NCI-H460 (cell line): ENCODE measurements around the gene HPSE. TPM values are rescaled to one million over a fixed set of nuclear protein-coding genes. Genes with fewer than 3 reads are reported as not detected.

Experiments
- DNase-seq: peaks from one replicate; pipeline ENCODE4 v3.0.0-alpha.2; 2016; ENCODE audit warnings: low read depth; ENCODE audit errors: extremely low read depth
- polyA plus RNA-seq: library from polyadenylated mRNA; depleted of rRNA; stranded (reverse); fragments of >200 nt; gene quantifications from 2 replicates; pipeline ENCODE4 v1.2.3, GENCODE V29; 2014; cell fraction: nucleus; rRNA removed
- total RNA-seq: library from RNA; depleted of rRNA; stranded (reverse); fragments of >200 nt; shearing (Covaris generic); gene quantifications from 2 replicates; pipeline ENCODE4 v1.2.3, GENCODE V29; 2014; rRNA removed

The HPSE gene
- total RNA-seq, result 4.4 and 4.8 TPM in 2 replicates
- 2.4 and 8.0 TPM in 2 replicates for polyA plus RNA-seq

DNA sequence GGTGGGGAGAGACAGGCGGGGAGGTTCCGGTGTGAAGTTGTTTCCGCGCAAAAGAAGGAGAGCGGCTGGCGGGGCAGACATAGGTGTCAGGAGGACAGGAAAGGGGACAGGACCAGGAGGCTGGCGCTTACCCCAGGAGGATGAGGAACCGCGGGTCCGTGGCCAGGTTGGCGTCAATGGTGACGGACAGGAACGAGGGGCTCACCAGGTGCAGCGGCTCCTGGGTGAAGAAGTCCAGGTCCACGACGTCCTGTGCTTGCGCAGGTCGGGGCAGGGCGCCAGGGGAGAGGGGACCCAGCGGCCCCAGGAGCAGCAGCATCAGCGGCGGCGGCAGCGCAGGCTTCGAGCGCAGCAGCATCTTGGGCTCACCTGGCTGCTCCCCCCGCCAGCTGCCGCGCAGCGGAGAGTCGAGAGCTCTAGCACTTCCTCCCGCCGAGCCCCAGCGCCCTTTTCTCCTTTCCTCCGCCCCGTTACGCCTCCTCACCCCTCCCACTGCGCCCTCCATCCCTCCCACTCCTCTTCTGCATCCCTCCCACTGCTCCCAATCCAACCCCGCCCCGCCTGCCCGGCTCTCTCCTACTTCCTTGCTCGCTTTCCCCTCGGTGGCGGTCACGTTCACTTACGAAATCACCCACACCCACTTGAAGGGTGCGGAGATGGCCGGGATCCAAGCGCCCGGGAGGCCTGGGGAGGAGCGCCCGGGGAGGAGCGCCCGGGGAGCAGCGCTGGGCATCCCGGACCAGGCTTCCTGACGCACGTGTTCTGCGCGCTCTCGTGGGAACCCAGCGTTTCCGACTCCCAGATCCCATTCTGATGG is at the start of gene HPSE:
Gene HPSE (minus strand): TSS at position 424 of the 817 bp plus-strand sequence. CDS start 66 bp downstream, at position 358.
- DNase-seq, result peak; percentile 70

DNA sequence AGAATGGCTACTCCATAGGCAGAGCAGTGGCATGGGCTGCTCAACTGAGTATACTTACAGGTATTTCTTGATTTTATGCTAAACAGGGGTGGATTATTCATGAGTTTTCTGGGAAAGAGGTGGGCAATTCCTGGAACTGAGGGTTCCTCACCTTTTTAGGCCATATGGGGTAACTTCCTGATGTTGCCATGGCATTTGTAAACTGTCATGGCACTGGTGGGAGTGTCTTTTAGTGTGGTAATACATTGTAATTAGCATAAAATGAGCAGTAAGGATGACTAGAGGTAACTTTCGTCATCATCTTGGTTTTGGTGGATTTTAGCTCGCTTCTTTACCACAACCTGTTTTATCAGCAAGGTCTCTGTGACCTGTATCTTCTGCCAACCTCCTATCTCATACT is 48.2 kb upstream of the HPSE start:
- no peak for DNase-seq

DNA sequence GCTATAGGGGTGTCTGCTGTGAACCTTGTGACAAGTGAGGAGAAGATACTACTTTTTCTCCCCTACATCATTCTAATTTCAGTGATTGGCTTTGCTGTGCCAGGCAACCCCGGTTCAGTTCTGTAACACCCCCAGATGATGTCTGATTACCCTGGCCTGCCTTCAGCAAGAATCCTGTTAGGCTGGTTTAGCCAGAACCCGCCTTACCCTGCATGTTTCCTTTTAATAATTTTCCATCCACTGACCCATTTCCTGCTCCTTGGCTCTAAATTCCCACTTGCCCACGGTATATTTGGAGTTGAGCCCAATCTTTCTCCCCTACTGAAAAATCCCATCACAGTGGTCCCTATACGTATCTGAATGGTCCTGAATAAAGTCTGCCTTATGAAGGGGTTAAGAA is 46.5 kb upstream of the HPSE start:
- DNase-seq, result no peak

DNA sequence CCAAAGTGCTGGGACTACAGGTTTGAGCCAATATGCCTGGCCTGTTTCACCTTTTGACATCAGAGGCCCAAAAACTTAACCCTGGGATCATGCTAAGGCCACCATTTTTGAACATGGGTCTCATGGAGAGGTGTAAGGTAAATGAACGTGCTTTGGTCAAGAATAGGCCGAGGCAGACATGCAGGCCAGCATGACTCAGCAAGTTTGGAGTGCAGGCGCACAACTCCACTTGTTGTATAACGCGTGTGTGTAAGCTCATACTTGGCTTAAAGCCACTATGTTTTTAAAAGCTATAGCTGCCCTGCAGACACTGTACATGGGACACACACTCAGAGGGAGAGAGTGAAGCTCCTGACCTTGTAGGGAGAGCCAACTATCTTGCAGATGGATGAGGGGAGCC is 43.8 kb upstream of the HPSE start:
- DNase-seq, result no peak

DNA sequence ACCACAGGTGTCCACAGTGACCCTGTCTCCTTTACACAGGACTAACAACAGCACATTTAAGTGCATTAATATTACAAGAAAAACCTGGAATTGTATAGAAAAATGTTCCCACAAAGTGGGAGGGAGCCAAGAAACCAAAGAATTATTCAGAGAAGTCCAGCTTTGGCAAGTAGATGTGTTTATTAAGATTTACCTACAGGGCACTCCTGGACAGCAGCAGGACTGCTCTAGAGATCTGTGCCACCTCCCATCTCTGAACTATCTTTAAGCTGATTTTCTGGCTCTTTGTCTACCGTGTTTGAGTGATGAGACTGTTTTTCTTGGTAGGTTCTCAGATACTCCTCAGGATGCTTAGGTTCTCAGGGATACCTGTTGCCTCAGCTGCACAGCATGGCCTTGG is 38.3 kb upstream of the HPSE start:
- DNase-seq, result no peak

DNA sequence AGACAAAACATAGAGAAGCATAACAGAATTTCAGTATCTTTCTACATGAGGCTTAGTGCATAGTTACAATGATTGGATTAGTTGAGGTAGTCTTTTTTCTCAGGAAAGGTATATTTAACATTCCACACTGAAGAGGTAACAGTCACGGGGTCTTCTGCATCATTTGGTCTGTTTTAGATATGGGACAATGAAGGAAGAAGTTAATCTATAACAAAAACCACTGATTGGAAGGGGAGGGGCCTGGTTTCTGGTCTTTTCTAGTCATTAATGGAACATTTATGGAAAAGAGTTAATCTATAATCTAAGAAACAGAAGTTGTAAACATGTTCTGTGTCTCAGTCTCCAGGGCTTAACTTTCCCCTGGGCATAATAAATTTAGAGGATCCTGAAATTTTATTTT is 37.3 kb upstream of the HPSE start:
- no peak for DNase-seq

DNA sequence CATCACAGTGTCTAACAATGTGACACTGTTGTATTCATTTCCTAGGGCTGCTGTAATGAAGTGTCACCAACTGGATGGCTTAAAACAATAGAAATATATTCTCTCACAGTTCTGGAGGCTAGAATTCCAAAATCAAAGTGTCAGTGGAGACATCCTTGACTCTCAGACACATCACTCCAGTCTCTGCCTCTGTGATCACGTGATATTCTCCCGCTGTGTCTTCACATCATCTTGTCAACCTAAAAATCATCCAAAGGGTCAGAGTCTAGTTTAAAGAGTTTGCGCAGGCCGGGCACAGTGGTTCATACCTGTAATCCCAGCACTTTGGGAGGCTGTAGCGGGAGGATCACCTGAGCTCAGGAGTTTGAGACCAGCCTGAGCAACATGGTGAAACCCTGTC is 36.6 kb upstream of the HPSE start:
- no peak for DNase-seq

DNA sequence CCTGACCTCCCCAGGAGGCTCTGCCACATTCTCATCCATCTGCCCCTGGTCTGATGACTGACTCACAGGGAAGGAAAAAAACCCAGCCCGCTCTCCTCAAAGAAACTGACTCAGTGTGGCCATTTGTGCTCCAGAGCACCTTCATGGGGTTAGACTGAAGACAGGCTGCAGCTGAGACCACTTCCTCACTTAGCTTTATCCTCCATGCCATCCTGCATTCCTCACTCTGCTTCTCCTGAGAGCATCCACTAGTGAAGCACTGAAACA is 35.9 kb upstream of the HPSE start:
- DNase-seq, result no peak

DNA sequence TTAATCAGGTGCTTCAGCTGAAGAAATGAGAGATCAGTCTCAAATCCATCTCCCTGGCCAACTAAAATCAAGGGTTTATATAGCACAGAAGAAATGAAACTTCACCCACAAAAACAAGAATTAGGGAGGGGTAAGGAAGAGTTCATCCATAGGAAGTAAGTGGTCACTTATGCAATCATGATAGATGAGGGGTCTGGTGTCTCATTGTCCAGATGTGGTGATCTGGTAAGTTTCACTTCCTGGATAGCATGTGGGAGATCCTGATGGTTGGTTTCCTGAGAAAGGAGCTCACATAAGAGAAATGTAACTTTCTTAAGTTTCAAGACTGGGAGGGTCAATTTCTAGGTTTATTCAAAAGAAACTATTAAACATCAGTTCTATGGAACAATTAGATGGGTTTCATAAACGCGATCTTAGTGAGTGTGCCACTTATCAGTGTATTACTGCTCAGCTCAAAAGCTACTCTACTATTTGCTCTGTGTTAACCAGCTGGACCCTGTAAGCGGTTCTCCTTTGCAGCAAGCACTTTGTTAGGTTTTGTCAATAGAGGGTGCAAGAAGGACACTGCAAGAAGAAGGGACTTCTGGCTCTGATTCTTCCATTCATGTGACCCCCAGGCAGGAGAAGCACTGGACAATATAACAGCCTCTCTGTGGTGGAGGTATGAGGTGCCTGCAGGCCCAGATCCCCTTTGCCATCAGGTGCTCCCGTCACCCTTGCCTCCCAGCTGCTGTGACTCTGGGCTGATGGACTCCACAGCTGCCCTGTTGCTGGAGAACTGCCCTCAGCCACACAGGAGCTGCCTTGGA is 35.4 kb upstream of the HPSE start:
- DNase-seq, result no peak

DNA sequence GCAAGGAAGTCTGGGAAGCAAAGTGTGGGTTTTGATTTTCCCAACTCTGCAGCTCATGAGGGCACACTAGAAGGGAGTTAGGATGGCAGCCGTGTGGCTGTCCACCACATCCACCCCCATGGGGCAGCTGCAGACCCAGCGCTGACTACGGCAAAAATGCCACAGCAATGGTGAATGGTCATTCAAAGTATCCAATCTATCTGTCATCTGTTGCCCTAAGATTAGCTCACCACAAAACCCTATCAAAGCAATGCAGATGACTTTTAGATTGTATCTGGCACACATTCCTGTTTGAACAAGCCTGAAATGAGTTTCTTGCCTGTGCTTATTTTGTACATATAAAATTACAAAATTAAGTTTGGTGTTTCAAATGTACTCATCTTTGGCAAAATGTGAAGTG is 29.7 kb upstream of the HPSE start:
- DNase-seq, result no peak

DNA sequence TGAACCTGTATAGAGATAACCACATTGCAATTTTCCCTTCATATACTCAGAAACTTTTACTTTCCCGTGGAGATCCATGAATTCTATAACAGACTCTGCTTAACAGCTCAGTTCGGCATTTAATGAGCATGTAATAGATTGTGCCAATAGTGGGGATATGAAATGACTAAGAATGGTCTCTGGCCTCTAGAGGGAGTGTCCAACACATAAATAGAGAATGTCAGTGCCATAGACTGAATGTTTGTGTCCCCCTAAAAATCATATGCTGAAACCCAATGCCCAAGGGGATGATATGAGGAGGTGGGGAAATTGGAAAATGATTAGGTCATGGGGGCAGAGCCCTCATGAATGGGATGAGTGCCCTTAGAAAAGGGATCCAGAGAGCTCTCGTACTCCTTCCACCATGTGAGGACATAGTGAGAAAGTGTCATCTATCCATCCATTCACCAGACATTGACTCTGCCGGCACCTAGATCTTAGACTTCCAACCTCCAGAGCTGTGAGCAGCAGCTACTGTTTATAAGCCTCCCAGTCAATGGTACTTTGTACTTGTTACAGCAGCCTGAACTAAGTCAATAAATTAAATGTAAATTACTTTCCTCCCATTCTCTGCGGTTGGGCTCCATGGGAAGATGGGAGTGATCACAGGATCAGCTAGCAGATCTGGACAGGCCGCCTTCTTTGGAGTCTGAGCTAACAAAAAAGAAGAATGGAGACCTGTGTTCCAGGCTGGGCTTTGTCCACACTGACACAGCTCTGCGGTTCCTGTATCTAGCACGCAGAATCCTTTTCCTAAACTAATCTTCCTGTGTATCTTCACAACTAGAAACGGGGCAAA is 28.1 kb upstream of the HPSE start:
- peak; percentile 23 for DNase-seq

DNA sequence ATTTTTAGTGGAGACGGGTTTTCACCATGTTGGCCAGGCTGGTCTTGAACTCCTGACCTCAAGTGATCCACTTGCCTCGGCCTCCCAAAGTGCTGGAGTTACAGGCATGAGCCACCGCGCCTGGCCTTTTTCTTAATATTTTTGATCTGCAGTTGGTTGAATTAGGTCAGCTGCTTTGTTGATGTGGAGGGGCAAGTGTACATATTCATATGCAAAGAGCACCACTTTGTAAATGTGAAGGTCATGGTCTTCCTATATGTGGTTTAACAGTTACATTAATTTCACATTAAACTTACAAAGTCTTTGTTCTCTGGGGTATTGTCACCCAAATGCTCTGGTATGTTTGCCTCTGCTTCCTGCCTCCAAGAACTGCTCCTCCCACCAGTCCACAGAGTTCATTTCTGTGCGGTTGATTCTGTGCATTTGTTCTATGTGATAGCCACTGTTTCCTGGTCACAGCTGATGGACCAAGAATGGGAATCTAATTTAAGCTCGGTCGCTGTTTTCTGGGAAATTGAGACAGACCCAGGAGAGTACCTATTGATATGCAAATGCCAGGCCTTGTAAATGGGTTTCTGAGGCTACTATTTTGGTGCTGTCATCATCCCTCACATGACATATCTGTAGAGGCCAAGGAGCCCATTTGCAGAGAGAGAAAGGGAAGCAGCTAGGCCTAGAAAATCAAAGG is 26.9 kb upstream of the HPSE start:
- no peak for DNase-seq

DNA sequence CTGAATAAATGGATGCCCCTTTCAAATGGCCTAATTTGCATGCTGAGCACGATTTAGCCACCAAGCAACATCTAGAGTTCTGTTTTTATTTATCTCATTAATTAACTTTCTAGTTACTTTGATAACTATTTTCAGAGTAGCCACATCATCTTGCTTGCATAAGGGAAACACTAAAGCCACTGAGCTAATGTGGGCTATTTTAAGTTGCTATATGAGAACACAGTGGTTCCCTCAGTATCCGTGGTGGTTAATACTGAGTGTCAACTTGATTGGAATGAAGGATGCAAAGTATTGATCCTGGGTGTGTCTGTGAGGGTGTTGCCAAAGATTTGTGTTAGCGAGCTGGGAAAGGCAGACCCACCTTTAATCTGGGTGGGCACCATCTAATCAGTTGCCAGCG is 25.4 kb upstream of the HPSE start:
- no peak for DNase-seq

DNA sequence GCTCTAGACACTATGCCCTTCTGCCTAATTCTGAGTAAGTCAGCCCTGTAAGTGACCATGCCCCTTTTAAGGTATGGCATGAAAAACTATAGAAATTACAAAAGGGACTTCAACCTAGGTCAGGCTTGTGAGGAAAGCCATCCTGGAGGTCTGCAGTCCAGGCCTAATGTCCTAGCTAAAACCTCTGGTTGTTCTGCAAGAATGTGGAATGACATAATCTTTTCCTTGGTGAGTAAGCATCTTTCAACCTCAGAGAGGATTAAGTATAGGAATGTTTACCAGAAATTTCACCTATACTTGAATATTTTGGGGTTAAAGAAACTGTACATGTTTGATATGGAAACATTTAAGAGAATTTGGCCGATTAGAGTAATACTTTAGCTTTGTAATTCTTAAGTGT is 23.8 kb upstream of the HPSE start:
- peak; percentile 21 for DNase-seq

DNA sequence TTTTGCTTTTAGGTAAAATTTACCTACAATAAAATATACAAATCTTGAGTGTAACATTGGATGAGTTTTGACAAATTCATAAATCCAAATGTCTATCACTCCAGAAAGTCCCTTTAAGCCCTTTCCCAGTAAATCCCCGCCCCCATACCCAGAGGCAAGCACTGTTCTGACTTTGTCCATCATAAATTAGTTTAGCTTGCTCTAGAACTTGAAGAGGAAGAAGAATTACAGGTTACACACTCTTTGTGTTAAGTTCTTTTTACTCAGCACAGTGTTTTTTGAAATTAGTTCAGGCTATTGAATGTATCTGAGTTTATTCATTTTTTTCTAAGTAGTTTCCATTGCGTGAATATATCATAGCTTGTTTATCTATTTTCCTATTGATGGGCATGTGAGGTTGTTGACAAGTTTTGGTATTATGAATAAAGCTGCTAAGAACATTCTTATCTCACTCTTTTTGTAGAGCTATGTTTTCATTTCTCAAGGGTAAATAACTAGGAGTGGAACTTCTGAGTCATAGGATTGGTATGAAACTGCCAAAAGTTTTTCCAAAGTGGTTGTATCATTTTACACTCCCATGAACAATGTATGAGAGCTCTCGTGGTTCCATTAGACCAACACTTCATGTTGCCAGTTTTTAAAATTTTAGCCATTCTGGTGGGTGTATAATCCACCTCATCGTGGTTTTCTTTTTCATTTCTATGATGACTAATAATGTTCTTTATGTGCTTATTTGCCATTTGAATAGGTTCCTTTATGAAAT is 22.4 kb upstream of the HPSE start:
- peak; percentile 35 for DNase-seq

DNA sequence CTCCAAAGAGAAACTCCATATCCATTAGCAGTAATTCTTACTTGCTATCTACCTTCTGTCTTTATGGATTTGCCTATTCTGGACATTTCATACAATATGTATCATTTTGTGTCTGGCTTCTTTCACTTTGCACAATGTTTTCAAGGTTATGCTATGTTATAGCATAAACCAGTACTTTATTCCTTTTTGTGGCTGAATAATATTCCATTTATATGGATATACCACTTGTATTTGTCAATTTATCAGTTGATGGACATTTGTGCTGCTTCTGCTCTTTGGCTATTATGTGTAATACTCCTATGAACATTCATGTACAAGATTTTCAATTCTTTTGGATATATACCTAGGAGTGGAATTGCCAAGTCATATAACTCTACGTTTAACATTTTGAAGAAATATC is 18.9 kb upstream of the HPSE start:
- DNase-seq, result no peak

DNA sequence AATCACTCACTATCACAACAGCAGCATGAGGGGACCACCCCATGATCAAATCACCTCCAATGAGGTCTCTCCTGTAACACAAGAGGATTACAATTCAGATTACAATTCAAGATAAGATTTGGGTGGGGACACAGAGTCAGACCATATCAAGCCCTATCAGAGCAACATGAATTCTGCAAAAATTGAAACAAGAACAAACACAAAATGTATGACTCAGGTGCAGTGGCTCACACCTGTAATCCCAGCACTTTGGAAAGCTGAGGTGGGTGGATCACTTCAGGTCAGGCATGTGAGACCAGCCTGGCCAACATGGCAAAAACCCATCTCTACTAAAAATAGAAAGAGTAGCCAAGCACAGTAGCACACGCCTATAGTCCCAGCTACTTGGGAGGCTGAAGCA is 13.4 kb upstream of the HPSE start:
- no peak for DNase-seq

DNA sequence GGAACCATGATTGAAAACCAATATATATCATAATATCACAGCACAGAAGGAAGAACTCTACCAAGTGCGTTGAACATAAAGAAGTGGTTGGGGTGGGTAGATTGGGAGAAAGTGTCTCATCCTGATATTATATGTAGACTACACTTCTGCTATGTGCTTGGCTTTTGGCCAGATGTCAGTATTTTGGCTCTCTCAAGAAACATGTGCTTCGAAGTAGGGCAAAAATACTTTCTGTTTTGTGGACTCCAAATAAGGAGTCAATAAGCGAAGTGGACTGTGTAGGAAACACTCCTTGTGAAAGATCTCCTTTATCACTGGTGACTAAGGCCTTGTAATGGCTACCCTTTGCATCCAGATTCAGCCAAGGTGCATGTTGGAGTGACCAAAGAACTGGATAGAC is 7.8 kb upstream of the HPSE start:
- DNase-seq, result no peak

DNA sequence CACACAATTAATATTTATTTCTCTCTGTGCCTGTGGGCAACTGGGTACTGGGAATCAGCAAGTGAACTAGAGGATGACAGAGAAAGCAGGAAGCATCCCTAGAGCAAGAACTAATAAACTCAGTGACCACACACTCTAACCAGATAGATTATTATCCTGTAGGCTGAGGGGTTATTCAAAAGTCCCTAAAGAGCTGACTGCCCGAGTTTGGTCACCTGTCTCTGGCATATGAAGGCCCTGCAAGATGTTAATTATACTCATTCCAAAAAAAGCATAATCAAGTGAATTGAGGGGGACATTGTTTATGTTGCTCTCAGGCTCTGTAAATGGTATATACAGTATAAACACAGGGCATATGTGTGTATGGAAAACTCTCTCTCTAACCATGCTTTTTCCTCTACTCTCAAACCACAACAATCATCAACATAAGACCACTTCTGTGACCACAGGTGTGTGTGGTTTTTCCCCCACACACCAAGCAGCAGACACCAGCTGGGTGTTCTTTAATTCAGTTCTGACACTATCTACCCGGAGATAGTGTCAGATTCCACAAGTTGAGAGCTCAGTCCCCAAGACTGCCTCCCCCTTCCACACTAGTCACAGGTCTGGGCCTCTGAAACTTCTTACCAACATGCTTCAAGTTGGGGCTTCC is 6.2 kb upstream of the HPSE start:
- no peak for DNase-seq
